Ecto neural progenitor cell (in vitro differentiated cells): Measurements from ENCODE around the gene KRT6B.
A peak's percentile ranks its signal among the peaks of the same experiment; 100 is the strongest.

ENCODE experiments used
- DNase-seq: peaks from one replicate; pipeline ENCODE4 v3.0.0-alpha.2; 2018; ENCODE audit warnings: low spot score

The KRT6B gene

DNA sequence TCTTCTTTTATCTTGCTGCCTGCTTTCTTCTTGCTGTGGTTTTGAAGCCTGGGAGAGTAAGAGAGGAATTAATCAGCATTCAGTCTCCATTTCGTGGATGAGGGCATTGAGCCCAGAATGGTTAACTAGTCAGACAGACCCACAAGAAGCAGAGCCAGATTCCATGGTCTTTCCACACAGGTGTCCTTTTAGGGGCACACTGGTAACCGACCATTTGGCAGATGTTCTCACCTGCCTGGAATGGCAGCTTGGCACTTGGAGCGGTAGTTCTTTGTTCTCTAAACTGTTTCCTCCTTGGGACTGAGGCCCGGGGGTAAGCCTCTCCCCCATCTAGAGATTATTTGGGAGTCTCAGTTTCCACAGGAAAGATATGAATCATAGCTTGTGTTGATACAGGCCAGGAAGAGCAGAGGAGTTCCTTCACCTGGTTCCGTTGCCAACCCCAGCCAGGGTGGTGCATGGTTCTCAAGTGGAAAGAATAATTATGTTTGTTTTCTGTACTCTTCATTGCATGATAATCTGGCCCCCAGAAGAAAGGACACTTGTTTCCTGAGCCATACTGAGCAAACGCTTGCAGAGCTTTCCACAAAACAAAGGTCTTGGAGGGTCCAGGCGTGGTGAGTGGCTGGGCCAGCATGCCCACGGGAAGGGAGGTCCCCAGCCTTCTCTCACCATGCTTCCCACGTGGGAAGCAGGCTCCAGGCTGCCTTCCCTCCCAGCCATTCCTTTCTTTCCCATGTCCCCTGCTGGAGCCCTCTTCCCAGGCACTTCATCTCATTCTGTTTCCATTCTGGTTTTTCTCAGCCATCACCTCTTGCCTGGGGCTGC is 15.7 kb downstream of the KRT6B start:
- DNase-seq = peak; percentile 41

DNA sequence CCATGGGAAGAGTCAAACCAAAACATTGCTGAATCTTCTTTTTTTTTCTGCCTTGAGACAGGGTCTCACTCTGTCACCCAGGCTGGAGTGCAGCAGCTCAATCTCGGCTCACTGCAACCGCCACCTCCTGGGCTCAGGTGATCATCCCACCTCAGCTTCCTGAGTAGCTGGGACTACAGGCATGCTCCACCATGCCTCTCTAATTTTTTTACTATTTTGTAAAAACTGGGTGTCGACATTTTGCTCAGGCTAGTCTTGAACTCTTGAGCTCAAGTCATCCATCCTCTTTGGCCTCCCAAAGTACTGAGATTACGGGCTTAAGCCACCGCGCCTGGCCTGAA is 16.3 kb downstream of the KRT6B start:
- no peak for DNase-seq

DNA sequence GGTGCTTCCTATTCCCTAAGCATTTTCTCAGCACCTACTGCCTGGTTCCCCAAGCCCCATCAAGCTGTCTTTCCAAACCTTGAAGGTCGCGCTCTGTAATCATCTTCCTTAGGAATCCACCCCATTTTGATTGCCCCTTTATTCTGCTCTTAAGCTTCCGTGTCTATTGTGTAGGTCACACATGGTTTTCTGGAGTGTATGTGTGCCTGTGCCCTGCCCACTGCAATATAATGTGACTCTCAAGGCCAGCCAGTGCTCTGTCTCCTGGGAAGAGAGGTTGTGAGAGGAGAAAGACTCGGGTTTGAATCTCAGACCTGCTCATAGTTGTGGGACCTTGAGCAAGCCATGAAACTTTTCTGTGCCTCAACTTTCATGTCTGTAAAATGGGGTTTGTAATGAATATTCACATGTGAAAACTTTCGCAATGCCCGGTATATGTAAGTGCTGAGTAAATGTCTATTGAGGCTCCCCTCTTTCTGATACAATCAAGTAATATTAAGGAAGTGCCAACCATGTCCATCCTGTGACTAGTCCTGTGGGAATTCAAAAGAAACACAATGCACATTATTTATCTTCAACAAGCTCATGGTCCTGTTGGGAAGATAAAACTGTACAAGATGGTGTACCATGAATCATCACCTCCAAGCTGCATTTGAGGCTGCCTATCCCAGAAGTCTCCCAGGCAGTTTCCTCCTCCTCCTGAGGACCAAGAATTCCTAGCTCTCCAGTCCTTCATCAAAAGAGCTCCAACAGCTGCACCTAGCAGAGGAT is 17.0 kb downstream of the KRT6B start:
- peak; percentile 30 for DNase-seq

DNA sequence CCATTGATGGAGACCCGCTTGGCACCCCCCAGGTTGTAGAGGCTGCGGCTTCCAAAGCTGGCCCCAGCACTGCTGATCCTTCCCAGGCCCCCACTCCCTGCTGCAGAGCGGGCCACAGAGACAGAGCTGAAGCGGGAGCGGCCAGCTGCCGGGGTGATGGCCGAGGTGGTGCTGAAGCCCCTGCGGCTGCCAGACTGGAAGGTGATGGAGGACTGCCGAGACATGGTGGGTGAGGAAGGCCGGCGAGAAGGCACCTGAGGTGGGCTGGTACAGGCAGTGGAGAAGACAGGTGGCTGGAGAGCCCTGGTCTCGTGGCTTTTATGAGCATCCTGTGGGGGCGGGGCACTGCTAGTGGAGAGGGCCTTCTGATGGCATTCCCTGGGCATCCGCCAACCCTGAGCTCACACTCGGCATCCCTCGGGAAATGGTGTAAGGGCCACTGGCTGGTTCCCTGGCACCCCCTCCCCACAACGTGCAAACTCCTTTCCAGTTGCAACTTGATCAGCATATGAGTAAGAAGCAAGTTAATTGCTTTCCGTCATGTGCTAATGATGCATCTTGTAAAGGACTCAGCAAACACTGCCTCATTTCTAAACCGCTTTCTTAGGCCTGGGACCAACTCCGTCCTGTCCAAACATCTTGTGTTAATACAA is 17.7 kb downstream of the KRT6B start, which contains the start of gene KRT75:
TSS of gene KRT75 (minus strand) at position 291 of the 653 bp plus-strand sequence. CDS start at position 224, 67 bp downstream.
- peak; percentile 43 for DNase-seq

DNA sequence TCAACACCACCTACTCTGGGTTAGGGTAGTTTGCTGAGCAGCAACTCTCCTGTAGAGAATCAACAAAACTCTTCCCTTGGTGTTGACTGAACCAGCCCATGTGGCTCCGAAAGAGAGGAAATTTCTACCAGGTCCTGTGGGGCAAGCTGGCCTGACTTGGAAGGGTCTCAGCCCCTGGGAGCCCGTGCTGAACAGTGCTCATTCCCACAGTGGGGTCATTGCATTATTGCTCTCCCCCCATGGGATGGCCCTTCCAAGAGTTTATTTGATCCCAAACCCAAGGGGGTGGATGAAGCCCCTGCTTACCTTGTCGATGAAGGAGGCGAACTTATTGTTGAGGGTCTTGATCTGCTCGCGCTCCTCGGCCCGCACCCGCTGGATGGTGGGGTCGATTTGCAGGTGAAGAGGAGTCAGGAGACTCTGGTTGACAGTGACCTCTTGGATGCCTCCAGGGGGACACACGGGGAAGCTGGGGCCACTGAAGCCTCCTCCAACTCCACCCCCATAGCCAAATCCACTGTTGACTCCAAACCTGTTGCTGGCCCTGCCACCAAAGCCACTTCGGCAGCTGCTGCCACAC is 18.4 kb downstream of the KRT6B start:
- DNase-seq = peak; percentile 43

DNA sequence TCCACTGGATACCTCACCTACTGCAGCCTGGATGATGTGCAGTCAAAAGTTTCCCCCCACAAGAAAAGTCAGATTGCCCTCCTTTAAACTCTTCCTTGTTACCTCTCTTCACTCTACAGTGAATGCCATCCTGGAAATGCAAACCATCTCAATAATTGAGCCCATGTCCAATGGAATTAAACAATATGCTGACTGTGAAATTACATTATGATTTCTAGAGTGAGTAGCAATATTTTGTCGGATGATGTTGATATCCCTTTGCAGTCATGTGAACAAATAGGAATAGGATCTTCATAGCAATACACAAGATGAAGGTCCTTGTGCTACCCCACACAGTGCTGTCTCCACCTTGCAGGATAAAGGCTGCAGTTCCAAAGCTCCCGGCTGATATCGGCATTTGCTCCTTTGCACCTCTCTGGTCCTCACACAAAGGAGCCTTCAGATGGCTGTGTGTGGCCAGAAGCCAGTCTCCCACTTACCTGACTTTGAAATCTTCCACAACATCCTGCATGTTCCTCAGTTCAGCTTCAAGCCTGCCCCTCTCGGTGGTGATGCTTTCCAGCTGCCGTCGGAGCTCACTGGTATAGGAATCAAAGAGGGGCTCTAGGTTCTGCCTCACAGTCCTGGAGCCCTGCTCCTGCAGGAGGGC is 19.3 kb downstream of the KRT6B start:
- DNase-seq = no peak

DNA sequence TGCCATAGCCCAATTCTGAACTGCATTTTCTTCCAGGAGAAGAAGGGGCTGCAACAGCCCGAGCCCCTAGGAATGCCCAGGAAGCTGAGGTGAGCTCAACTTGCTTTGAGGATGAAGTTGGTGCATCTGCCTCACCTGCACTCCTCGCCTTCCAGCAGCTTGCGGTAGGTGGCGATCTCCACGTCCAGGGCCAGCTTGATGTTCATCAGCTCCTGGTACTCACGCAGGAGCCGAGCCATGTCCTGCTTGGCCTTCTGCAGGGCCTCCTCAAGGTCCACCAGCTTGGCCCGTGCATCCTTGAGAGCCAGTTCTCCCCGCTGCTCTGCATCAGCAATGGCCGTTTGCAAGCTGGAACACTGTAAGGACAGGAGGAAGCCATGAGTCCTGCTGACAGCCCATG is 23.8 kb downstream of the KRT6B start:
- DNase-seq = no peak

DNA sequence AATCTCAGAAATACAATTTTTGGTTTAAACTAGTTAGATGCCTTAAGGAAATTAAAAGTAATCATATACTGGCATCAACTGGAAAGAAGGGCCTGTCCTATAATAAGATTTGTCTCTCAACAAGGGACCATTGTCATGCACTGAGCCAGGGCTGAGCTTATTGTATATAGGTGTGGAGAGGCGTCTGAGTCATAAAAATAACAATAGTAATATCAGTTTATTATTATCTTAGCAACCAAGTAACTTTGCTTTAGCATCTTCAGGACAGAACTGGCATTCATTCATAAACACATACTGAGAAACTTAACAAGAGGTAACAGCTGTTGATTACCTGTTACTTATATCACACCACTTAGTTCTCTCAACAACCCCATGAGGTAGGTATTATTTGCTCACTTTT is 24.9 kb downstream of the KRT6B start:
- DNase-seq = no peak

DNA sequence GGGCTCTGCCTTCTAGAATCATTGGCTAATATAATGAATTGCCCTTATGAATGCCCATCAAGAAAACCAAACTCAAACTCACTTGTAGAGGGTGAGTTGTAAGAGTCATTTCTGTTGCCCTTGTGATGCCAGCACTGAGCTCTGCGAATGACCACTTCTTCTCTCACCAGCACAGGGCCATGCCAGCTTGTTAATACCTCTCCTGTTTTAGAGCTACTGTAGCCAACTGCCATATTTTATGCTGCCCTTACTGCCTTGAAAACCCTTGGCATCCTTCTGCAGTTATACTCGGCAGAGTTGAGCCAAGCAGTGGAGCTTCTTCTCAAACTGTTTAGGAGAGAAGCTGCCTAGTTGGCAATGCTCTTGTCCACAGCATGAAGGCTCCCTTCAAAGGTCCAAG is 25.9 kb downstream of the KRT6B start:
- DNase-seq = no peak

DNA sequence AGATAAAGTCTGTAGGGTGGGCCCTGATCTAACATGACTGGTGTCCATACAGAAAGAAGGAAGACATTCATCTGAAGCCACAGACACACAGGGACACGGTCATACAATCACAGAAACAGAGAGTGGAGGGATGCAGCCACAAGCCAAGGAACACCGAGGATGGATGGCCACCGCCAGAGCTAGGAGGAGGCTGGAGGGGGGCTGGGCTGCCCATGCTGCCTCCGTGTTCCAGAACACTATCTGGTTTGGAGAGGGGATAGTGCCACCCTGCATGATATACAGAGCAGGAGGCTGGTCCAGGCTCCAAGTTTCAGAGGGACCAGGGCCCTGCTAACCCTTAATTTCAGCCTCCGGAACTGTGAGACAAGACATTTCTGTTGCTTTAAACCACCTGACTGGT is 26.5 kb downstream of the KRT6B start:
- no peak for DNase-seq

DNA sequence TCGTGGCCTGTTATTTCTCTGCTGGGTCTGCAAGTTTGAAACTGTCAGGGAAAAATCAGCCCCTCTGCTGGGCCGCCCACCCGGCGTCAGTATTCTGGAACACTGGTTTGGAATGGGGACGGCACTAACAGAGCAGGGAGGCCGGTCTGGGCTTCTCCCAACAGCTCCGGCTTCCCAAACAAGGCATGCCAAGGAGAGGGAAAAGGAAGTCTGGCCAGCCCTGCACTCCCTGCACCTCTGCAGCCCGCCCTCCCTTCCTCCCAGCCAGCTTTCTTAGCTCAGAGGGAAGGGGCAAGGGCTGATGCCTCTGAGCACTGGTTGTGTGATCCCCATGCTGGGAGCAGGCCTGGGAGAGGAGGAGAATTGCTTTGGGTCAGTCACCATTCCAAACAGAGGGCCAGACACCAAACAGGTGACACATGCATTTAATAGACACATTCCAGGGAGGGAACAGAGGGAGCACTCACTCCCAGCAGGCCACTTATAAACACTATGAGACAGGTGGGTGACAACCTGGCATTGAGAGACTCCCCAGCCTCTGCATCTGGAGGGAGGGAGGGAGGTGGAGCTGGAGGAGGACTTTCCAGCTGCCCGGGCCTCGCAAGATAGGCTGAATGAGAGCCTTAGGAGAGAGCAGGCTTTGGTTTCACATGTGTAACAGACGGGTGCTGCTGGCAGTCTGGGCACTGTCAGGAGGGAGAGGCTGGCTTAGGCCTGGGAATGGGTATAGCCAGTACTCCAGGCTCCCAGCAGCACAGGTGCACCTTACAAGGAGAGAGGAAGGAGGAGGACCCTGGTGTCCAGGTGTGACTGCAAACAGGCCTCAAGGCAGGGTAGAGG is 28.1 kb downstream of the KRT6B start:
- no peak for DNase-seq

DNA sequence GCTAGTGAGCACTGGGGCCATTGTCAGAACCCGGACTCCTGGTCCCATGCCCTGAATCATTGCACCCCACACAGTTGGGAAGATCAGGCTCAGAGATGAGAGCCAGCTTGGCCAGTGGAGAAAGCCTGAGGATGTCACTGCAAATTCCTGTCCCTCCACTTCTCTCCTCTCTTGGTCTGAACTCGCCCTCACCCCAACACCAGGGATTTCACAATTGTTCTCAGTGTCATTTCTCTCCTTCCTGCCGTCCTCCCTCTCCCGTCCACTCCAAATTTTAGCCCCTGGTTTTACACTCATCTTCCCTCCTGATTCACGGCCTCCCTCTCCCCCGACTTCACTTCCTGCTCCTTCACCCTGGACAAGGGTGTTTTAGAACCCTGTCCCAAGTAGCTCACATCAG is 28.9 kb downstream of the KRT6B start:
- DNase-seq = no peak

DNA sequence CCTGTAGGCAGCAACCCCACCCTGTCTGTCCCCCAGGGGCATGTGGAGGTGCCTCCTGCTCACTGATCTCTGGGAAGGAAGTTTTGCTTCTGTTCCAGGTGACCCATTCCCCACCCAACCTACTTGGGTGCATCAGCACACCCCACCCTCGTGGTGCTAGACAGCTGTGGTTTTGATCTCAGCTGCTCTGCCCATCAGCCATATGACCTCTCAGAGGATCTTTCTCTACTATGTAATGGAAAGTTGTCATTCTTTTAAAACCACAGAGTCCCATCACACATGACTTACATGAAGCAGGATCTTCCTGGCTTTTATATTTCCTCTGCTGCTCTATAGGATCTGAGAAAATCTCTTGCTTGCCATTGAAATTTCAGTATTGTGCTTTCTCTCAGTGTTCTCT is 32.3 kb downstream of the KRT6B start:
- no peak for DNase-seq

DNA sequence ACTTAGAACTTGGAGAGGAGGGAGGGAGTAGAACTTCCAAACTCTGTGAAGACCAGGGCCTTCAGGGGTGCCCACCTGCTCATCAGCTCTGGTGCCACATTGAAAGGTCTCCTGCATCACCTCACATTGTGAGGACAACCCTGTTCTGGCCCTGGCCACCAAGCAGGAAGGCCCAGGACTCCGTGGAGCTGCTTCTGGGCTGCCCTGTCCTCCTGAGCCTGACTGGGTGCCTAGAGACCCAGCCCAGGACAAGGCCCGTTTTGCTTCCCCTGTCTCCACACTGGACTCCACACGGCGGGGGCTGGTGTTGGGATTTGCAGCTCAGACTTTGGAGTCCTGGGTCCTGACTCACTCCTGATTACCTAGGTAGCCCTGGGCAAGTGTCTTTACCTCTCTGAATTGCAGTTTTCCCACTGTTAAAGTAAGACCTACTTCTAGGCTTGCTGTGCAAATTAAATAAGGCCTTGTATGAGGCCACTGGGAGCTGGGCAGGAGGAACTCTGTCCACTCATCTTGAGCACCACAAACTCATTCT is 33.3 kb downstream of the KRT6B start:
- no peak for DNase-seq

DNA sequence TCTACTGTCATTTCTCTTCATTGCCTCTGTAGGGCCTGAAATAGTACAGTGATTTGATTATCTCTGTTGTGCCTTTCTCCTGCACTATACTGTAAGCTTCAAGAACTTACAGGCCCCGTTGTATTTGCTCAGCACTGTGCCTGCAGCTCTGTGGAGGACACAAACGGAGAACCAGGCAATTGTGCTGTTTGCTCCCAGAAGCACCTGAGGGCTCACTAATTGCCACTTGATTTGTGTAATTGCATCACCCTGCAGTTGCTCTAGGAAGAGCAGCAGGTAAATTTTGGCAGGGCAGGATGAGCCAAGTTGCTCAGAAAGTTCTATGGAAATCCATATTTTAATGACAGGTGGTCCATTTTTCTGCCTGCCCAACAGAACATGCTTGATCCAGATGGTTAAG is 34.2 kb downstream of the KRT6B start:
- DNase-seq = no peak

DNA sequence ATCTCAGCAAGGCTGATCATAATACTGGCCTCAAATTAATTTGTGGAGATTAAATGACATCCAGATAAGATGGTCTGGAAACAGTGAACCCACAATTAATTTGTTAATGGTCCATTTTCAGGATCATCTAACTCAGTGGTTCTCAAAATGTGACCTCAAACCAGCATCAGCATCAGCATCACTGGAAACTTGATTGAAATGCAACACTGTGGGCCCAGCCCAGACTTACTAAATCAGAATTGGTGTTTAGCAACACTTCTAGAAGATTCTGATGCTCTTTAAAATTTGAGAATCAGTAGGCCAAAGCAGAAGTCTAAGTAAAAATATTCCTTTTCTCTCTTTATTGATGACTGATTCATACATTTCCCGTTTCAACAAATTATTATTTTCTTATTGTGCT is 35.2 kb downstream of the KRT6B start:
- no peak for DNase-seq

DNA sequence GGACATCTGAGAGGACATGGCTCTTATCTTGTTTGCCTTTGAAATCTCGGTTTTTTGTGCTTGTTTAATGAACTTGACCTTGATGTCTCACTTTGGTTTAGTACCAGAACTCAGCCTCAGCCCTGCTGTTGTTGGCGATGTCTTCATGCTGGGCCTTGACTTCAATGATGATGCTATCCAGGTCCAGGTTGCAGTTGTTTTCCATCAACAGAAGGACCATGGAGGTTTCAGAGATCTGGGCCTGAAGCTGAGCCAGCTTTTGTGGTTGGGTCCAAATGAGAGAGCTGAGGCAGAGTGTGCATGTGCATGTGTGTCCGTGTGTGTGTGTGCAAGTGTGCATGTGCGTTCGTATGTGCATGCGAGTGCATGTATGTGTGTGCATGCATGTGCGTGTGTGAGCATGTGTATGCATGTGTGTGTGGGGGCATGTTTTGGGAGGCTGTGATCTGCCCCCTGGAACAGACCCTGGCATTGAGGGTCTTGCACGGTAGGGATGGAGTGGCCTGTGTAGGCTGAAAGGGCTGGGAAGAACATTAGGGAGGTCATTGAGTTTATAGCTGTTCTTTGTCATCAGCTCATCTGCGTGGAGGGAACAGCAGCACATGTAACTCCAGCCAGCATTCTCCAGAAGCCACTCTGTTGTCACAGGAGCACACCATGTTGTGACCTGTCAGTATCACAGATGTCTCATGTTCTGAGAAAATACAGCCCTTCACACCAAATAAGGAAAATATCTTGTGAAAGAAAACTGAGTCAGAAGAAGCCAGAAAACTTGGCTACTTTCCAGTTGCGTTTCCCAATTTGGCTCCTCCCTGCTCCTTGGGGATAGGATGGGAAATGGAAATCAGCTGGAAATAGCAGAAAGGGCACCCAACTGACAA is 35.8 kb downstream of the KRT6B start:
- no peak for DNase-seq

DNA sequence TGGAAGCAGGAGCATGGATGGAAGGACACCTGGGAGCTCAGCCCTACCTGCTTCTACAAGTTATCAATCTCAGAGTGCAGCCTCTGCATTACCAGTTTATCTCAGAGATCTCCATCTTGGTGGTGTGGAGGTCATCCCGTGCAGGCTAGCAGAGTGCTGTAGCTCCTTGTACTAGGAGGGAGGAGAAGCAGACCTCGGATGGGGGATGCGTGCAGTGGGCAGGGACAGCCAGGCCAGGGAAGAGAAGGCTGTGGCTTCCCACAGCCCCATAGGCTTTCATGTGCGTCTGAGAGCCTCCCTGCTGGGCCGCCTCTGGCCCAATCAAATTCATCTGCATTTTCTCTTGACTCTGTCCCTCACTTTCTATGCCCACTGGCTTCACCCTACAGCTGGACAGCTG is 37.0 kb downstream of the KRT6B start:
- DNase-seq = no peak

DNA sequence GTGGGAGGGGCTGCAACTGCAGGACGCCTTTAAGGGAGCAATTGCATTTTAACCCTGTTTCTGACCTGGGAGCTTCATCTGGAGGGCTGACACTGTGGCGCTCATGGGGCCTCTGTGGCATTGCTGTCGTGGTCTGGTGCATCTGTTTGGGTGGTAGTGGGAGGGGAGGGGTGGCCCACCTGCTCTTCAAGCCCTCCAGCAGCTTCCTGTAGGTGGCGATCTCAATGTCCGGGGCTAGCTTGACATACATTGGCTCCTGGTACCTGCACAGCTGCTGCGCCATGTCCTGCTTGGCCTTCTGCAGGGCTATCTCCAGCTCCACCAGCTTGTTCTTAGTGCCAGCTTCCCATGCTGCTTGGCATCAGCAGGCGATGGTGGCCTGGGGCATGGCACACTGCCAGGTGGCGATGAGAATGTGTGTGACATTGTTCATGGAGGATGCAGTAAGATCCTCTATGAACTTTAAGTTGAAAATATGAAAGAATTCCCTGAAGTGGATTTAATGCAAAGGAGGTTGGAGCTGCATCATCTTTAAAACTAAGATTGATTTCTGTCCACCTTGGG is 38.1 kb downstream of the KRT6B start:
- DNase-seq = no peak

DNA sequence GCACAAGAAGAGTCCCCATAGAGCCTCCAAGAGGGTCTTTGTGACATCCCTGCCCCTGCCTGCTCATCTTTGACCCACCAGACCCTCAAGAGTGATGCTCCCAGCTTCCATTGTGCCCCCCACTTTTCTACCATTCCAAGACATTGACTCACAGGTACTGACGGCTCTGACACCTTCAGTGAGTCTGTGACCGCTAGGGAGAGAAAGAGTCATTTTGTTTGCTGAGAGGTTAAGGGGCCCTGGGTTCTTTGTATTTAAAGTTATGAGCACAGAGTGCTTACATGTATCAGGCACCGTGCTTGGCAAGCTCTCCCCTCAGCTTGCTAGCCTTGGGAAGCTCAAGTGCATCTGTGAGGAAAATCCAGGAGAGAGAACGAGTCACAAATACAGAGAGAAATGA is 38.7 kb downstream of the KRT6B start:
- no peak for DNase-seq
